Gastrocnemius medialis (tissue), 4 donors: ENCODE data around the gene ELMO2. TPM values are rescaled to one million over a fixed set of nuclear protein-coding genes. Genes with fewer than 3 reads are reported as not detected.
A peak's percentile ranks its signal among the peaks of the same experiment; 100 is the strongest.

Experiments
- ATAC-seq, 2 donors: fragments of 150-250 bp; one replicate each; pipeline ENCODE4 v1.9.1; 2016
- DNase-seq, 2 donors: peaks; one replicate each; pipeline ENCODE4 v3.0.0-alpha.2; 2019
- H3K27ac ChIP-seq, 4 donors: fragments of 200-600 bp; sonication (generic); 1 replicate in 1 of 4; 2 replicates in 3 of 4; pipeline ENCODE4 v1.5.1; 2016 to 2018; ENCODE audit warnings: mild to moderate bottlenecking in 2 of 4, moderate library complexity in 1 of 4
- H3K27me3 ChIP-seq, 3 donors: fragments of 200-600 bp; sonication (generic) in 2 of 3; 1 replicate in 1 of 3; 2 replicates in 2 of 3; pipeline versions ENCODE4 v1.5.1 to v1.6.0; 2016 to 2019; ENCODE audit warnings: mild to moderate bottlenecking in 1 of 3, moderate library complexity in 1 of 3
- H3K36me3 ChIP-seq, 2 donors: fragments of 200-600 bp; sonication (generic) in 1 of 2; one replicate each; pipeline ENCODE4 v1.5.1; 2017 to 2018
- H3K4me1 ChIP-seq, 2 donors: fragments of 200-600 bp; sonication (generic) in 1 of 2; one replicate each; pipeline ENCODE4 v1.5.1; 2016 to 2017; ENCODE audit warnings: mild to moderate bottlenecking in 2 of 2
- H3K4me3 ChIP-seq, 4 donors: fragments of 200-600 bp; sonication (generic) in 3 of 4; 1 replicate in 1 of 4; 2 replicates in 3 of 4; pipeline ENCODE4 v1.5.1; 2016 to 2019; ENCODE audit warnings: mild to moderate bottlenecking in 2 of 4
- H3K9me3 ChIP-seq, 3 donors: fragments of 200-600 bp; sonication (generic) in 2 of 3; 1 replicate in 1 of 3; 2 replicates in 2 of 3; pipeline ENCODE4 v1.5.1; 2016 to 2019
- CTCF ChIP-seq, 5 experiments: fragments of 450-650 bp in 3 of 5; fragments of 200-600 bp in 2 of 5; sonication (generic) in 2 of 5; IDR thresholded peaks in 4 of 5; conservative IDR thresholded peaks in 1 of 5; 1 replicate in 4 of 5; 2 replicates in 1 of 5; pipeline ENCODE4 v1.5.1; 2016 to 2019; ENCODE audit warnings: antibody characterized with exemption in 5 of 5, mild to moderate bottlenecking in 3 of 5, moderate library complexity in 3 of 5
- POLR2A ChIP-seq, 2 donors: fragments of 450-650 bp; IDR thresholded peaks; one replicate each; pipeline ENCODE4 v1.6.1; 2017; ENCODE audit warnings: antibody characterized with exemption in 2 of 2, mild to moderate bottlenecking in 2 of 2, moderate library complexity in 2 of 2
- in situ Hi-C, 4 donors: fragments of 200-750 bp; cut with MboI; loops; one replicate each; pipeline versions ENCODE4 v1.15.0 to v1.8.0; 2017; ENCODE audit warnings: low sequenced_read_pairs in 4 of 4
- intact Hi-C: fragments of 100-400 bp; cut with DNase I; formaldehyde crosslinking; loops from one replicate; pipeline ENCODE4 v1.15.1; 2023; ENCODE audit warnings: low total_unique reads
- total RNA-seq, 4 donors: library from RNA; depleted of rRNA; stranded (reverse); fragments of >200 nt; gene quantifications; one replicate each; pipeline versions ENCODE4 v1.1.0 to v1.2.3, GENCODE V29; 2016

Gene ELMO2
- total RNA-seq, 4 donors from 2014 or later: 47.6 to 67.5 (median 53.6) TPM

DNA sequence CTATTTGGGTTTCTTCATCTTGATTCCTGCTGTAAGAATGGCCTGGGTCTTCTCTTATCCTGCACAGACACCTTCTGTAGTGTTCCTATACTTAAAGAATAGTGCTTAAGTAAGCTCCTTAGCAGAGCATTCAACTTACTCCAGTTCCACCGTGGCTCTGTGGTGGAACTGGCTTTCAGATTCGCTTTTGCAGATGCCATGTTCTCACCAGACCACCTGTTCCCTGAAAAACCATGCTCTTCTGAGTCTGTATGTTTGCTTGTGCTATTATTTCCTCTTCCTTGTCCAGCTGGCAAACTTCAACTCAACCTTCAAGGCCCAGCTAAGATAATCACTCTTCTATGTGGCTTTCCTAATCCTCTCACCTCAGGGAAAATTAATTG is 4.9 kb downstream of the ELMO2 start:
- Histone ChIP-seq H3K4me1 (peaks cover 70 to 73% of the 10 kb centered on the region in 2 donors), H3K36me3 (peaks cover 0 to 14% of the 10 kb centered on the region in 2 donors), H3K27me3 (no peaks in the 10 kb centered on the region), H3K9me3 (no peaks in the 10 kb centered on the region), H3K4me3 (peak overlapping the region in 3 of 4 donors; percentile 8 to 17 (median 16)), H3K27ac (peak overlapping the region; percentile 80 to 93 (median 85))
- DNase-seq (no peak), ATAC-seq (no peak)
- TF ChIP-seq POLR2A (IDR thresholded peaks at IDR 0.05) (no peak), CTCF (IDR thresholded peaks at IDR 0.05 in 4 of 5, conservative IDR thresholded peaks at IDR 0.05 in 1 of 5) (no peak)
- intact Hi-C loops: loop anchor here (5.0 kb wide), 3 partner anchors 429 to 1434 kb away; partner anchors contain the start of genes STK4 and ZNF335
- in situ Hi-C loops: no loop called here

- no peak for TF ChIP-seq POLR2A (IDR thresholded peaks at IDR 0.05)
- no peaks in the 10 kb centered on the region for H3K9me3 ChIP-seq
- ATAC-seq (no peak), DNase-seq (no peak)
- H3K4me3 ChIP-seq: peak overlapping the region; percentile 11 to 21 (median 16)
- intact Hi-C loops: loop anchor here (5.0 kb wide), 3 partner anchors 429 to 1434 kb away; partner anchors contain the start of genes STK4 and ZNF335
- H3K4me1 ChIP-seq: peaks cover 70 to 73% of the 10 kb centered on the region in 2 donors
- H3K27ac ChIP-seq: peak overlapping the region; percentile 80 to 93 (median 85)
- in situ Hi-C loops: no loop called here
- peaks cover 0 to 19% of the 10 kb centered on the region in 2 donors for H3K36me3 ChIP-seq
- no peaks in the 10 kb centered on the region for H3K27me3 ChIP-seq
These were observed 5.5 kb downstream of the ELMO2 start for GRCh38 chr20:46400828-46401477.

- TF ChIP-seq POLR2A (IDR thresholded peaks at IDR 0.05) (peak; percentile 33 to 55), CTCF (IDR thresholded peaks at IDR 0.05 in 4 of 5, conservative IDR thresholded peaks at IDR 0.05 in 1 of 5) (no peak)
- Histone ChIP-seq H3K4me1 (peaks cover 65 to 67% of the 10 kb centered on the region in 2 donors), H3K9me3 (no peaks in the 10 kb centered on the region), H3K27me3 (no peaks in the 10 kb centered on the region), H3K27ac (peak overlapping the region; percentile 80 to 93 (median 85)), H3K36me3 (peaks cover 0 to 22% of the 10 kb centered on the region in 2 donors), H3K4me3 (peak overlapping the region; percentile 11 to 21 (median 16))
- ATAC-seq (peak; percentile 95 to 98), DNase-seq (peak; percentile 24 to 60)
- intact Hi-C loops: loop anchor here (5.0 kb wide), 3 partner anchors 428 to 1433 kb away; partner anchors contain the start of genes STK4 and ZNF335
- in situ Hi-C loops: no loop called here
These were observed 6.2 kb downstream of the ELMO2 start for GRCh38 chr20:46400253-46400652.

- intact Hi-C loops (no loop called here), in situ Hi-C loops (no loop called here)
- ATAC-seq (no peak), DNase-seq (no peak)
- peaks cover 0 to 28% of the 10 kb centered on the region in 2 donors for H3K36me3 ChIP-seq
- H3K27me3 ChIP-seq: no peaks in the 10 kb centered on the region
- TF ChIP-seq CTCF (IDR thresholded peaks at IDR 0.05 in 4 of 5, conservative IDR thresholded peaks at IDR 0.05 in 1 of 5) (no peak), POLR2A (IDR thresholded peaks at IDR 0.05) (no peak)
- peak overlapping the region; percentile 80 to 93 (median 85) for H3K27ac ChIP-seq
- no peak overlapping the region for H3K4me3 ChIP-seq
- H3K4me1 ChIP-seq: peaks cover 56 to 58% of the 10 kb centered on the region in 2 donors
- H3K9me3 ChIP-seq: no peaks in the 10 kb centered on the region
These were observed 7.0 kb downstream of the ELMO2 start for GRCh38 chr20:46399401-46399800.

DNA sequence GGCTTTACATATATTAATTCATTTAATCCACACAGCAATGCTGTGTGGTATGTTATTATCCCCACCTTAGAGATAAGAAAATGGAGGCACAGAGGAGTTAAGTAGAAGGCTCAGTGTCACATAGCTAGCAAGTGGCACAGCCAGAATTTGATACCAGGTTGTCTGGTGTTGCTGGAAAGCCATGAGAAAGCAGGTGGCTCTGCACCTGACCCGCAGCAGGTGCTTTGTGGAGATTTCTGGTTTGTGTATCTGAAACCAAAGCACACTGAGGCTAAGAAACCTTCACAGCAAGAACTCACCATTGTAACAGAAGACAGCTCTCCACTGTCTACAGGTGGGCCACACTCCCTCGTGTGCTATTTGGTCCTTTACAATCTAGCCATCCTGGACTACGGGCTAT is 7.5 kb downstream of the ELMO2 start:
- peaks cover 52 to 54% of the 10 kb centered on the region in 2 donors for H3K4me1 ChIP-seq
- peak in 1 of 2 donors; percentile 24 for ATAC-seq

More for the DNA sequence above, 7.5 kb downstream of the ELMO2 start:
- intact Hi-C loops: no loop called here
- peaks cover 0 to 33% of the 10 kb centered on the region in 2 donors for H3K36me3 ChIP-seq
- no peaks in the 10 kb centered on the region for H3K27me3 ChIP-seq
- TF ChIP-seq POLR2A (IDR thresholded peaks at IDR 0.05) (no peak), CTCF (IDR thresholded peaks at IDR 0.05 in 4 of 5, conservative IDR thresholded peaks at IDR 0.05 in 1 of 5) (no peak)
- peak overlapping the region; percentile 80 to 93 (median 85) for H3K27ac ChIP-seq
- no peaks in the 10 kb centered on the region for H3K9me3 ChIP-seq
- no peak overlapping the region for H3K4me3 ChIP-seq
- DNase-seq: no peak
- in situ Hi-C loops: no loop called here
